ENCODE measurements around the gene ANKRD49. TPM values are rescaled to one million over a fixed set of nuclear protein-coding genes. Genes with fewer than 3 reads are reported as not detected.

Gene ANKRD49
- total RNA-seq, 1 experiment from 2014 or later = 10.1 TPM

DNA sequence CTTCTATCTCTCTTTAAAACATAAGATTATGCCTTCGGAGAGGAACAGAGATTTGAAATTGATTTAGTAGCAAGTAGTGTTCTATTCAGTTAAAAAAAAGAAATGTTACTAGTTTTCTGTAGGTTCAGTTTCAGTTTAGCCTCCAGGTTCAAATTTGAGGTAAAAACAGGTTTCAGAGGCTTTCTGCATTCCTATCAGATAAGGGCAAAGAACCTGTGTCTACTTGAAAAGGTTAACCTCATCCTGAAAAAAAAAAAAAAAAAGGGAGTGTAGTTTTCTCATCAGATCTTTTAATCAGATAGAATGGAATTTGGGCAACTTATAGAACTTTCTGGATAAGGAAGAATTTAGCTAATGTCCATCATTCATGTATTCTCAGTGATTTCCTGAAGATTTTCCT lies 30.6 kb downstream of the ANKRD49 start:
- no peaks in the 10 kb centered on the region for H3K9me3 Mint-ChIP-seq (ENCODE audit: low read depth, unreplicated experiment)
- peaks cover 13% of the 10 kb centered on the region for H3K4me1 Mint-ChIP-seq (ENCODE audit: low read depth, unreplicated experiment)

DNA sequence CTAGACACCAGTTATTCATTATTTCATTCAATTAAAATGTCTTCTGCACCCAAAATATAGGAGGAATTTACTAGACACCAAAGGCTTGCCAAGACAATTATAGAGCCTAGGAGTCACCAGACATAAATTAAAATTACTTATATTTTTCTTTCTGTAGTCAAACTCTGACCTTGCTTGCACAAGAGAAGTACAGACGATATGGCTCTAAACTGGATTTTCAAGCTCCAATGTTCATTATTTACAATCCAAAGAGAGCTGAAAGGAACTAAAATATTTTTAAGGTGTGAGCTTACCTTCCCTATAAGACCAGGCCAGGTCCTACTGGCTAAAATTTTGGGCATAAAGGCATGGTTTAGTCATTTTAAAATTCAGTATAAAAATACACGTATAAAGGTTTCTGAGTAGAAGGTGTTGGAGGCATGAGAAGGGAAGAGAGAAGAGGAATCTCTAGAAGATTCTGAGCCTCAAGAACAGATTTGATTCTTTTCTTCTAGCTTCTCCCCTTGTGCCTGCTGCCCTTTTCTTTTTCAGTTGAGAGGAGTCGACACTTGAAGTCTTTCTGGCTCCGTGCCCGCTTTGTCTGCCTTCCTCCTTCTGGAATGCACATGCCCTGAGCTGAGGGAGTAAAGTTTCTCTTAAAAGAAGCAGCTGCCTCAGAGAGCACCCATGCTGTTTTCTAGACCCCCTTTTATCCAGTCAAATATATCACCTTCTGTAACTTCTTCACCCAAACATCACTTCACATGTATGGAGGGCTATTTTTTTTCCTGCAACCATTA lies 32.0 kb downstream of the ANKRD49 start:
- intact Hi-C loops (cut with micrococcal nuclease; ENCODE audit: unreplicated experiment) = no loop called here
- Mint-ChIP-seq H3K36me3 (ENCODE audit: insufficient read depth, unreplicated experiment) (peaks cover 4% of the 10 kb centered on the region), H3K4me1 (ENCODE audit: low read depth, unreplicated experiment) (peaks cover 13% of the 10 kb centered on the region), H3K27ac (ENCODE audit: unreplicated experiment) (peak overlapping the region; percentile 23), H3K27me3 (ENCODE audit: unreplicated experiment) (no peaks in the 10 kb centered on the region), H3K9me3 (ENCODE audit: low read depth, unreplicated experiment) (no peaks in the 10 kb centered on the region), H3K4me3 (ENCODE audit: low read depth, unreplicated experiment) (no peak overlapping the region)
- TF ChIP-seq CTCF (IDR thresholded peaks at IDR 0.05; ENCODE audit: unreplicated experiment) = no peak
- CTCF ChIA-PET = interaction anchor here (1.3 kb wide), 1 partner anchor 11 kb away, joined by 3 read pairs; no protein-coding TSS in a partner anchor
- no TSS peak for BruUV-seq (replicated peaks)
- peak; percentile 68 for DNase-seq

More for the DNA sequence above, 30.6 kb downstream of the ANKRD49 start:
- DNase-seq = no peak
- Mint-ChIP-seq H3K36me3 (ENCODE audit: insufficient read depth, unreplicated experiment) (peaks cover 4% of the 10 kb centered on the region), H3K27ac (ENCODE audit: unreplicated experiment) (no peak overlapping the region), H3K4me3 (ENCODE audit: low read depth, unreplicated experiment) (no peak overlapping the region), H3K27me3 (ENCODE audit: unreplicated experiment) (no peaks in the 10 kb centered on the region)
- CTCF ChIA-PET = interaction anchor here (0.6 kb wide), 1 partner anchor 127 kb away, joined by 3 read pairs; no protein-coding TSS in a partner anchor
- intact Hi-C loops (cut with micrococcal nuclease; ENCODE audit: unreplicated experiment) = no loop called here
- TF ChIP-seq CTCF (IDR thresholded peaks at IDR 0.05; ENCODE audit: unreplicated experiment) = no peak
- no TSS peak for BruUV-seq (replicated peaks)

DNA sequence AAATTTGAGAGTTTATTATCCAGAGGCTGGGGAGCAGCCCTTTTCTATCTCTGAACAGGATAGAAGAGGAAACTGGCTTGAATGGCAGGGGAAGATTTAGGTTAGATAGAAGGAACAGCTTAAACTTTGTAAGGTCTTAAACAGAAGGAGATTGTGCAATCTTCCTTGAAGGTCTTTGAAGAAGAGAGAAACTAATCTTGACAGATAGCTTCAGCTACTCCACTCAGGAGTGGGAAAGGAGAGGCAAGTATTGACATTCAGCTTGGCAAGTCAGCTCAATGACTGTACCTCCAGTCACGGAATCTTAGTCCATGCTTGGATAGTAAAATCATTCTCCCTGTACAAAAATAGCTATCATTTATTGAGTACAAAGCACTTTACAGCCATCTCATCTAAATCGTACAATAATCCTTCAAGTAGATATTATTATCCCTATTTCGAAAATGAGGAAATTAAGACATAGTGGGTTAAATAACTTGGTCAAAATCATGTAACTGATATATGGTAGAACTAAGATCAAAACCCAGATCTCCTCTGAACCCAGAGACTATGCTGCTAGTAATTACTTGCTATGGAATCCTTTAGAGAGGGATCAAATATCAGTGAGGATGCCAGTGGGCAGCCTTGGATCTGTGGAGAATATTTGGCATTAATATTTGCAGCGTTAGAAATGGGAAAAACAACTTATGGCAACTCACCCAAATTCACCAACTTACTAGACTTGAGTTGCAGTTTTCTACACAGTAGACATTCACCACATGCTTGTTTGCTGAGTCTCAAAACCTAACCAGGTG lies 33.1 kb downstream of the ANKRD49 start:
- CTCF ChIA-PET = interaction anchor here (1.3 kb wide), 1 partner anchor 10 kb away, joined by 3 read pairs; no protein-coding TSS in a partner anchor
- no peaks in the 10 kb centered on the region for H3K27me3 Mint-ChIP-seq (ENCODE audit: unreplicated experiment)
- peaks cover 4% of the 10 kb centered on the region for H3K36me3 Mint-ChIP-seq (ENCODE audit: insufficient read depth, unreplicated experiment)
- H3K9me3 Mint-ChIP-seq (ENCODE audit: low read depth, unreplicated experiment) = no peaks in the 10 kb centered on the region
- no peak for TF ChIP-seq CTCF (IDR thresholded peaks at IDR 0.05; ENCODE audit: unreplicated experiment)
- intact Hi-C loops (cut with micrococcal nuclease; ENCODE audit: unreplicated experiment) = no loop called here
- H3K27ac Mint-ChIP-seq (ENCODE audit: unreplicated experiment) = no peak overlapping the region
- H3K4me1 Mint-ChIP-seq (ENCODE audit: low read depth, unreplicated experiment) = peaks cover 13% of the 10 kb centered on the region
- DNase-seq = no peak
- no TSS peak for BruUV-seq (replicated peaks)
- H3K4me3 Mint-ChIP-seq (ENCODE audit: low read depth, unreplicated experiment) = no peak overlapping the region

- Mint-ChIP-seq H3K27me3 (ENCODE audit: unreplicated experiment) (no peaks in the 10 kb centered on the region), H3K36me3 (ENCODE audit: insufficient read depth, unreplicated experiment) (peaks cover 4% of the 10 kb centered on the region), H3K4me1 (ENCODE audit: low read depth, unreplicated experiment) (peaks cover 22% of the 10 kb centered on the region), H3K9me3 (ENCODE audit: low read depth, unreplicated experiment) (no peaks in the 10 kb centered on the region), H3K27ac (ENCODE audit: unreplicated experiment) (no peak overlapping the region), H3K4me3 (ENCODE audit: low read depth, unreplicated experiment) (no peak overlapping the region)
- no peak for DNase-seq
- no TSS peak for BruUV-seq (replicated peaks)
- TF ChIP-seq CTCF (IDR thresholded peaks at IDR 0.05; ENCODE audit: unreplicated experiment) = no peak
- intact Hi-C loops (cut with micrococcal nuclease; ENCODE audit: unreplicated experiment) = no loop called here
- CTCF ChIA-PET = no interaction called here
Measured at GRCh38 chr11:94528551-94528950, 34.8 kb downstream of the ANKRD49 start.

All from Calu3 (cell line).